Endothelial cell of umbilical vein (primary cell): ENCODE data around the gene BRD1. TPM values are rescaled to one million over a fixed set of nuclear protein-coding genes. Genes with fewer than 3 reads are reported as not detected.

Source experiments
- BruUV-seq: library from RNA; stranded (reverse); fragments of 400-500 nt; replicated peaks from 2 replicates; lab custom pipeline; 2021; lab: Mats Ljungman, UMichigan
- CTCF ChIA-PET: fragments of 300-600, 350-600 bp; sonication (Branson Sonifier 250); formaldehyde crosslinking; loops from one replicate; lab custom pipeline; 2021; ENCODE audit warnings: antibody characterized with exemption, inconsistent platforms; lab: Charles Lee
- POLR2A ChIA-PET: fragments of 300-600, 350-600 bp; sonication (Branson Sonifier 250); formaldehyde crosslinking; loops from one replicate; lab custom pipeline; 2021; ENCODE audit warnings: antibody characterized with exemption, inconsistent platforms; lab: Charles Lee
- DNase-seq: peaks from one replicate; pipeline ENCODE4 v3.0.0-alpha.2; 2011; ENCODE audit warnings: low read depth, low spot score
- FAIRE-seq: peaks from 2 replicates; lab custom pipeline; 2011; peaks lifted over from hg19 to GRCh38; lab: Jason Lieb, UNC
- H2AFZ ChIP-seq: 2 replicates; pipeline ENCODE4 v1.6.0; 2012; ENCODE audit warnings: low read depth, low read length, control low read depth, inconsistent platforms
- H3K27ac ChIP-seq: 2 replicates; pipeline ENCODE4 v1.5.1; 2011; ENCODE audit warnings: low read depth, mild to moderate bottlenecking, control low read depth, low read length, moderate library complexity; ENCODE audit not compliant: insufficient read depth
- H3K27me3 ChIP-seq, 2 experiments: 2 replicates each; pipeline versions ENCODE4 v1.6.0 to v1.6.1; 2011; ENCODE audit warnings: low read length in 2 of 2, mixed read lengths in 1 of 2; ENCODE audit not compliant: control insufficient read depth in 2 of 2, insufficient read depth in 2 of 2
- H3K36me3 ChIP-seq, 2 experiments: 2 replicates in 1 of 2; 3 replicates in 1 of 2; pipeline ENCODE4 v1.5.1; 2011; ENCODE audit warnings: low read length in 2 of 2, mild to moderate bottlenecking in 1 of 2, moderate library complexity in 1 of 2; ENCODE audit not compliant: control insufficient read depth in 2 of 2, insufficient read depth in 2 of 2; ENCODE audit errors: extremely low read depth in 1 of 2
- H3K4me1 ChIP-seq: 3 replicates; pipeline ENCODE4 v1.5.1; 2011; ENCODE audit warnings: mild to moderate bottlenecking, low read length; ENCODE audit not compliant: control insufficient read depth, insufficient read depth; ENCODE audit errors: extremely low read depth
- H3K4me2 ChIP-seq: 2 replicates; pipeline ENCODE4 v1.6.1; 2011; ENCODE audit warnings: low read length, control low read depth, mixed read lengths; ENCODE audit not compliant: insufficient read depth
- H3K4me3 ChIP-seq, 3 experiments: fragments of 200-600 bp in 1 of 3; sonication (generic), shearing (Covaris generic) in 1 of 3; replicated peaks in 1 of 3; 2 replicates each; pipeline ENCODE4 v1.5.1; 2011 to 2016; ENCODE audit warnings: control low read depth in 3 of 3, low read length in 3 of 3, mild to moderate bottlenecking in 2 of 3, inconsistent platforms in 1 of 3, low read depth in 1 of 3, moderate library complexity in 1 of 3; ENCODE audit not compliant: insufficient read depth in 1 of 3
- H3K79me2 ChIP-seq: 2 replicates; pipeline ENCODE4 v1.6.0; 2012; ENCODE audit warnings: low read length, inconsistent platforms; ENCODE audit not compliant: control insufficient read depth, insufficient read depth
- H3K9ac ChIP-seq: replicated peaks from 2 replicates; pipeline ENCODE3; 2011; ENCODE audit warnings: low read length, control low read depth; ENCODE audit not compliant: insufficient read depth; ENCODE audit errors: extremely low read depth
- H3K9me1 ChIP-seq: replicated peaks from 3 replicates; pipeline ENCODE4 v1.6.0; 2011; ENCODE audit warnings: mild to moderate bottlenecking, low read length; ENCODE audit not compliant: control insufficient read depth, insufficient read depth; ENCODE audit errors: extremely low read depth
- H3K9me3 ChIP-seq: replicated peaks from 2 replicates; pipeline ENCODE4 v1.5.1; 2012; ENCODE audit warnings: low read length, inconsistent platforms; ENCODE audit not compliant: control insufficient read depth, insufficient read depth
- H4K20me1 ChIP-seq: replicated peaks from 2 replicates; pipeline ENCODE3; 2011; ENCODE audit warnings: mild to moderate bottlenecking, low read length; ENCODE audit not compliant: control insufficient read depth, insufficient read depth; ENCODE audit errors: extremely low read depth
- EZH2 ChIP-seq: IDR thresholded peaks from 2 replicates; pipeline ENCODE4 v1.6.1; 2012; ENCODE audit warnings: borderline replicate concordance, low read depth, mild to moderate bottlenecking, moderate library complexity, low read length, inconsistent platforms; ENCODE audit not compliant: severe bottlenecking
- FOS ChIP-seq: IDR thresholded peaks from 2 replicates; pipeline ENCODE4 v1.6.1; 2011; ENCODE audit warnings: mild to moderate bottlenecking, low read length, moderate library complexity, borderline replicate concordance; ENCODE audit not compliant: insufficient read depth
- GATA2 ChIP-seq: IDR thresholded peaks from 2 replicates; pipeline ENCODE4 v1.7.0; 2011; ENCODE audit warnings: low read depth, mild to moderate bottlenecking, moderate library complexity, mixed read lengths, low read length; ENCODE audit not compliant: insufficient read length, insufficient read depth
- JUN ChIP-seq: IDR thresholded peaks from 2 replicates; pipeline ENCODE4 v1.6.1; 2011; ENCODE audit warnings: borderline replicate concordance, low read depth; ENCODE audit not compliant: insufficient read length, insufficient read depth
- MYC ChIP-seq: IDR thresholded peaks from one replicate; pipeline ENCODE4 v1.6.1; 2011; ENCODE audit warnings: mild to moderate bottlenecking, low read depth, low read length
- POLR2A ChIP-seq: IDR thresholded peaks from 2 replicates; pipeline ENCODE4 v1.6.1; 2012; ENCODE audit warnings: low read depth, mild to moderate bottlenecking, control low read depth, low read length
- POLR2AphosphoS5 ChIP-seq: IDR thresholded peaks from 2 replicates; pipeline ENCODE4 v1.6.1; 2012; ENCODE audit warnings: low read depth, mild to moderate bottlenecking, control low read depth, low read length, moderate library complexity; ENCODE audit not compliant: insufficient read depth
- dilution Hi-C: fragments of 300-500 bp; cut with MboI; formaldehyde crosslinking; loops from one replicate; pipeline ENCODE4 v1.15.0; 2019; ENCODE audit warnings: low sequenced_read_pairs; ENCODE audit not compliant: extremely low pct_ligation_motif_present
- intact Hi-C: fragments of 100-400 bp; cut with micrococcal nuclease; formaldehyde crosslinking; loops from one replicate; pipeline ENCODE4 v1.10.0; 2022
- polyA plus RNA-seq, 4 experiments: library from polyadenylated mRNA; depleted of rRNA in 3 of 4; stranded (reverse) in 3 of 4; unstranded in 1 of 4; fragments of >200 nt; gene quantifications; 2 replicates each; pipeline versions ENCODE4 v1.2.1 to v1.2.3, GENCODE V29; 2011 to 2012; ENCODE audit warnings: missing spikeins in 1 of 4
- total RNA-seq: library from RNA; stranded (reverse); gene quantifications from 2 replicates; pipeline ENCODE4 v1.2.3, GENCODE V29; 2021
- TF ChIP-seq, protein P1 (sequence below), 2 donors: IDR thresholded peaks; 1 replicate in 1 of 2; 2 replicates in 1 of 2; pipeline ENCODE4 v1.5.1; 2011; ENCODE audit warnings: low read length in 2 of 2, mild to moderate bottlenecking in 2 of 2, moderate library complexity in 2 of 2, control low read depth in 1 of 2, inconsistent platforms in 1 of 2, low read depth in 1 of 2; ENCODE audit not compliant: insufficient read depth in 1 of 2; ENCODE audit errors: extremely low read depth in 1 of 2
- TF ChIP-seq, protein P2 (sequence below): IDR thresholded peaks from 2 replicates; pipeline ENCODE4 v1.6.1; 2011; ENCODE audit not compliant: insufficient read depth, insufficient read length

Gene BRD1
- total and polyA plus RNA-seq, 2 donors (not counting 3 experiments of a cell fraction or from before 2014, with no cell fraction given) = 8.1 to 41.1 TPM

DNA sequence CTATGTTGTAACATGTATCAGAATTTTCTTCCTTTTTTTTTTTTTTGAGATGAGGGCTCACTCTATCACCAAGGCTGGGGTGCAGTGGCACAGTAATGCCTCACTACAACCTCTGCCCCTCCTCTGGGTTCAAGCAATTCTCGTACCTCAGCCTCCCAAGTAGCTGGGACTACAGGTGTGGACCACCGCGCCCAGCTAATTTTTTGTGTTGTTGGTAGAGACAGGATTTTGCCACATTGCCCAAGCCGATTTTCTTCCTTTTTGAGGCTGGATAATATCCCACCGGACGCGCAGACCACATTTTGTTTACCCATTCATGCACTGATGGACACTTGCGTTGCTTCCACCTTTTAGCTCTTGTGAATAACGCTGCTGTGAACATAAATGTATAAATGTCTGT lies 97.0 kb downstream of the BRD1 start:
- POLR2A ChIA-PET = no interaction called here
- TF ChIP-seq, protein P1, sequence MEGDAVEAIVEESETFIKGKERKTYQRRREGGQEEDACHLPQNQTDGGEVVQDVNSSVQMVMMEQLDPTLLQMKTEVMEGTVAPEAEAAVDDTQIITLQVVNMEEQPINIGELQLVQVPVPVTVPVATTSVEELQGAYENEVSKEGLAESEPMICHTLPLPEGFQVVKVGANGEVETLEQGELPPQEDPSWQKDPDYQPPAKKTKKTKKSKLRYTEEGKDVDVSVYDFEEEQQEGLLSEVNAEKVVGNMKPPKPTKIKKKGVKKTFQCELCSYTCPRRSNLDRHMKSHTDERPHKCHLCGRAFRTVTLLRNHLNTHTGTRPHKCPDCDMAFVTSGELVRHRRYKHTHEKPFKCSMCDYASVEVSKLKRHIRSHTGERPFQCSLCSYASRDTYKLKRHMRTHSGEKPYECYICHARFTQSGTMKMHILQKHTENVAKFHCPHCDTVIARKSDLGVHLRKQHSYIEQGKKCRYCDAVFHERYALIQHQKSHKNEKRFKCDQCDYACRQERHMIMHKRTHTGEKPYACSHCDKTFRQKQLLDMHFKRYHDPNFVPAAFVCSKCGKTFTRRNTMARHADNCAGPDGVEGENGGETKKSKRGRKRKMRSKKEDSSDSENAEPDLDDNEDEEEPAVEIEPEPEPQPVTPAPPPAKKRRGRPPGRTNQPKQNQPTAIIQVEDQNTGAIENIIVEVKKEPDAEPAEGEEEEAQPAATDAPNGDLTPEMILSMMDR (IDR thresholded peaks at IDR 0.05; ENCODE audit: extremely low read depth in 1 of 2, insufficient read depth in 1 of 2, low read depth in 1 of 2, low read length in 2 of 2) = no peak
- TF ChIP-seq MYC (no peak), EZH2 (no peak), FOS (no peak), JUN (no peak), POLR2AphosphoS5 (no peak), GATA2 (no peak), POLR2A (no peak)
- TF ChIP-seq, protein P2, sequence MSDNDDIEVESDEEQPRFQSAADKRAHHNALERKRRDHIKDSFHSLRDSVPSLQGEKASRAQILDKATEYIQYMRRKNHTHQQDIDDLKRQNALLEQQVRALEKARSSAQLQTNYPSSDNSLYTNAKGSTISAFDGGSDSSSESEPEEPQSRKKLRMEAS = no peak
- no peak overlapping the region for H3K27ac ChIP-seq
- no peaks in the 10 kb centered on the region for H3K9me3 ChIP-seq
- CTCF ChIA-PET = no interaction called here
- H3K9me1 ChIP-seq = no peaks in the 10 kb centered on the region
- peaks cover 0 to 6% of the 10 kb centered on the region in 2 experiments for H3K27me3 ChIP-seq
- no TSS peak for BruUV-seq
- H2AFZ ChIP-seq = no peak overlapping the region
- H3K36me3 ChIP-seq = no peaks in the 10 kb centered on the region
- no peak overlapping the region for H3K4me2 ChIP-seq
- H3K4me1 ChIP-seq = no peaks in the 10 kb centered on the region
- FAIRE-seq = no peak
- no peaks in the 10 kb centered on the region for H4K20me1 ChIP-seq
- DNase-seq = no peak
- no peak overlapping the region for H3K9ac ChIP-seq
- dilution Hi-C loops = no loop called here
- intact Hi-C loops = no loop called here
- no peaks in the 10 kb centered on the region for H3K79me2 ChIP-seq
- H3K4me3 ChIP-seq = no peak overlapping the region
